Stomach (tissue), 9 donors: ENCODE results near the gene LCN10. TPM values are rescaled to one million over a fixed set of nuclear protein-coding genes. Genes with fewer than 3 reads are reported as not detected.
A peak's percentile ranks its signal among the peaks of the same experiment; 100 is the strongest.

Experiments used
- DNase-seq, 2 donors: peaks; one replicate each; pipeline versions ENCODE4 v3.0.0 to v3.0.0-alpha.2; 2013 to 2019
- H3K27ac ChIP-seq, 5 donors: fragments of 200-600 bp in 4 of 5; sonication (generic) in 4 of 5; one replicate each; pipeline ENCODE4 v1.5.1; 2013 to 2019; ENCODE audit warnings: mild to moderate bottlenecking in 1 of 5, moderate library complexity in 1 of 5
- H3K27me3 ChIP-seq, 3 donors: fragments of 200-600 bp; sonication (generic); one replicate each; pipeline ENCODE4 v1.5.1; 2017 to 2019; ENCODE audit warnings: mixed run types in 1 of 3
- H3K36me3 ChIP-seq, 4 donors: fragments of 200-600 bp; sonication (generic); 1 replicate in 3 of 4; 2 replicates in 1 of 4; pipeline ENCODE4 v1.5.1; 2016 to 2019
- H3K4me1 ChIP-seq, 4 donors: fragments of 200-600 bp; sonication (generic); one replicate each; pipeline ENCODE4 v1.5.1; 2016 to 2019
- H3K4me3 ChIP-seq, 4 donors: fragments of 200-600 bp; sonication (generic) in 3 of 4; one replicate each; pipeline ENCODE4 v1.5.1; 2016 to 2019; ENCODE audit warnings: mild to moderate bottlenecking in 1 of 4
- H3K9me3 ChIP-seq, 4 donors: fragments of 200-600 bp; sonication (generic); one replicate each; pipeline ENCODE4 v1.5.1; 2016 to 2019
- EP300 ChIP-seq: sonication (generic); formaldehyde crosslinking; IDR thresholded peaks from one replicate; pipeline ENCODE4 v1.6.1; 2017; ENCODE audit warnings: antibody characterized with exemption
- POLR2A ChIP-seq, 4 donors: fragments of 450-650 bp; IDR thresholded peaks; one replicate each; pipeline ENCODE4 v1.6.1; 2016; ENCODE audit warnings: antibody characterized with exemption in 4 of 4, control low read depth in 2 of 4, mild to moderate bottlenecking in 1 of 4, moderate library complexity in 1 of 4
- POLR2AphosphoS5 ChIP-seq, 3 donors: sonication (generic); formaldehyde crosslinking; IDR thresholded peaks; one replicate each; pipeline ENCODE4 v1.6.1; 2016; ENCODE audit warnings: antibody characterized with exemption in 3 of 3
- WGBS, 5 donors: extraction: QIAGEN DNeasy Blood & Tissue Kit in 3 of 5; methylation state at CpG; one replicate each; pipeline versions ENCODE4 v1.1.5 to v1.1.7; 2013 to 2018; 5-methylcytosine and 5-hydroxymethylcytosine counted together
- intact Hi-C: fragments of 100-400 bp; cut with DNase I; formaldehyde crosslinking; loops from one replicate; pipeline ENCODE4 v1.15.1; 2023; ENCODE audit warnings: low total_unique reads
- polyA plus RNA-seq, 3 donors: library from polyadenylated mRNA; stranded (reverse); fragments of 200-250 nt; gene quantifications; one replicate each; pipeline ENCODE4 v1.2.3, GENCODE V29; 2013
- small RNA-seq, 4 donors: library from RNA; depleted of rRNA; stranded (forward); fragments of <200 nt; gene quantifications; one replicate each; pipeline ENCODE3, GENCODE V24; 2016
- total RNA-seq, 5 donors: library from RNA; depleted of rRNA; stranded (reverse); fragments of >200 nt; gene quantifications; one replicate each; pipeline versions ENCODE4 v1.1.0 to v1.2.3, GENCODE V29; 2014 to 2016
- TF ChIP-seq, protein P1 (sequence below), 7 experiments: fragments of 450-650 bp in 4 of 7; fragments of 200-600 bp in 3 of 7; sonication (generic) in 3 of 7; IDR thresholded peaks; one replicate each; pipeline ENCODE4 v1.5.1; 2016 to 2019; ENCODE audit warnings: antibody characterized with exemption in 7 of 7, control low read depth in 2 of 7, mild to moderate bottlenecking in 1 of 7
- donor health status: healthy with polysubstance abuse.
- donor health status: Bipolar disorder and iron deficiency.
- donor health status: healthy.

Gene LCN10
- total and polyA plus RNA-seq, 8 donors = 0.58 to 25.5 (median 8.5) TPM

DNA sequence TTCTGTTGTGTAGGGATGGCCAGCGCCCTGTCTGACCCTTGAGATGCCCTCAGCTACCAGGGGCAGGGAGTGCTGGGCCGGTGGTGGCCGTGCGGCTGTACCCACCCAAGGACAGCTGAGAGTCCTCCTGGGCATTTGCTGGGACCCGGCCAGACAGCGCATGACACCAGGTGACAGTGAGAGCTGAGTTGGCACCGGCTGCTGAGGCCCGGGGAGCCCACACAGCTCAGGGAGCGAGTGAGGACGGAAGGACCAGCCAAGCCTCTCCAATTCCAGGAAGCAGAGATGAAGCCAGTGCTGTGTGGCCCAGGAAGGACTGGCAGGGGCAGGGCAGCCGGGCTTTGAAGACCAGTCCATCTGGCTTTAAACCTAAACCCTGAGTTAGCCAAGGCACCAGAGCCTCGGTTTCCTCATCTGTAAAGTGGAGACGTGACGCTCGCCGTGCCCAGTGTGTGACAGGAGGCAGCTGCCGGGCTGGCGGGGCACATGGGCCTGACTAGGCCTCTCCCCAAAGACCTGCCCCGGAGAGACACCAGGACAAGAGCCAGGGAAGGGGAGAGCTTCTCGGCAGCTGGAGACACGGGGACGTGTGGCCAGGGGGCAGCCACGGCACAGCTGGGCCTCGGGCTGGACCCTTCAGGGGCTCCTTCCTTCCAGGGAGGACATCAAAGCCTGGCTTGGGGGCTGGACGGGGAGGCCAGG, 52.5 kb downstream of the LCN10 start:
- no peaks in the 10 kb centered on the region for H3K27me3 ChIP-seq
- peak overlapping the region; percentile 49 to 95 (median 67) for H3K27ac ChIP-seq
- 65 to 77% (median 65%) methylated on average over 10 to 25 of the region's 25 CpGs for WGBS, 5 donors
- peaks cover 55 to 90% (median 86%) of the 10 kb centered on the region in 4 donors for H3K4me1 ChIP-seq
- TF ChIP-seq, protein P1, sequence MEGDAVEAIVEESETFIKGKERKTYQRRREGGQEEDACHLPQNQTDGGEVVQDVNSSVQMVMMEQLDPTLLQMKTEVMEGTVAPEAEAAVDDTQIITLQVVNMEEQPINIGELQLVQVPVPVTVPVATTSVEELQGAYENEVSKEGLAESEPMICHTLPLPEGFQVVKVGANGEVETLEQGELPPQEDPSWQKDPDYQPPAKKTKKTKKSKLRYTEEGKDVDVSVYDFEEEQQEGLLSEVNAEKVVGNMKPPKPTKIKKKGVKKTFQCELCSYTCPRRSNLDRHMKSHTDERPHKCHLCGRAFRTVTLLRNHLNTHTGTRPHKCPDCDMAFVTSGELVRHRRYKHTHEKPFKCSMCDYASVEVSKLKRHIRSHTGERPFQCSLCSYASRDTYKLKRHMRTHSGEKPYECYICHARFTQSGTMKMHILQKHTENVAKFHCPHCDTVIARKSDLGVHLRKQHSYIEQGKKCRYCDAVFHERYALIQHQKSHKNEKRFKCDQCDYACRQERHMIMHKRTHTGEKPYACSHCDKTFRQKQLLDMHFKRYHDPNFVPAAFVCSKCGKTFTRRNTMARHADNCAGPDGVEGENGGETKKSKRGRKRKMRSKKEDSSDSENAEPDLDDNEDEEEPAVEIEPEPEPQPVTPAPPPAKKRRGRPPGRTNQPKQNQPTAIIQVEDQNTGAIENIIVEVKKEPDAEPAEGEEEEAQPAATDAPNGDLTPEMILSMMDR (IDR thresholded peaks at IDR 0.05) = no peak
- TF ChIP-seq POLR2AphosphoS5 (IDR thresholded peaks at IDR 0.05) (no peak), POLR2A (IDR thresholded peaks at IDR 0.05) (no peak), EP300 (no peak)
- no peak for DNase-seq
- H3K36me3 ChIP-seq = no peaks in the 10 kb centered on the region
- H3K9me3 ChIP-seq = no peaks in the 10 kb centered on the region
- intact Hi-C loops = no loop called here
- no peak overlapping the region for H3K4me3 ChIP-seq

DNA sequence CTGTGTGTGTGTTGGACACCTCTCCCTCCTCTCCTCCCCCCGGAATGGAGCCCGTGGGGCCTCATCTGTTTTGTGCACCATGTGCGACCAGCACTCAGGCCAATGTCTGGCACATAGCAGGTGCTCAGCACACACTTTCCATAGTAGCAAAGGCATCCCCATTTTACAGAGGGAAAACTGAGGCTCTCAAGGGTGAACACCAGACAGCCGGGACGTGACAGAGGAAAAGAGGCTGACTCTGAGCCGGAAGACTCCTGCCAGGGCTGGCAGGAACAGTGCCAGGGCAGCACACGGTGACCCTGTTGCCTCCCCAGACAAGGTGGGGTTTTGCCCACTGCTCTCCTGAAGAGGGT, 53.7 kb downstream of the LCN10 start:
- peak overlapping the region in 4 of 5 donors; percentile 22 to 95 (median 91) for H3K27ac ChIP-seq
- WGBS, 5 donors = 63 to 87% (median 80%) methylated on average over 7 of the region's 7 CpGs

DNA sequence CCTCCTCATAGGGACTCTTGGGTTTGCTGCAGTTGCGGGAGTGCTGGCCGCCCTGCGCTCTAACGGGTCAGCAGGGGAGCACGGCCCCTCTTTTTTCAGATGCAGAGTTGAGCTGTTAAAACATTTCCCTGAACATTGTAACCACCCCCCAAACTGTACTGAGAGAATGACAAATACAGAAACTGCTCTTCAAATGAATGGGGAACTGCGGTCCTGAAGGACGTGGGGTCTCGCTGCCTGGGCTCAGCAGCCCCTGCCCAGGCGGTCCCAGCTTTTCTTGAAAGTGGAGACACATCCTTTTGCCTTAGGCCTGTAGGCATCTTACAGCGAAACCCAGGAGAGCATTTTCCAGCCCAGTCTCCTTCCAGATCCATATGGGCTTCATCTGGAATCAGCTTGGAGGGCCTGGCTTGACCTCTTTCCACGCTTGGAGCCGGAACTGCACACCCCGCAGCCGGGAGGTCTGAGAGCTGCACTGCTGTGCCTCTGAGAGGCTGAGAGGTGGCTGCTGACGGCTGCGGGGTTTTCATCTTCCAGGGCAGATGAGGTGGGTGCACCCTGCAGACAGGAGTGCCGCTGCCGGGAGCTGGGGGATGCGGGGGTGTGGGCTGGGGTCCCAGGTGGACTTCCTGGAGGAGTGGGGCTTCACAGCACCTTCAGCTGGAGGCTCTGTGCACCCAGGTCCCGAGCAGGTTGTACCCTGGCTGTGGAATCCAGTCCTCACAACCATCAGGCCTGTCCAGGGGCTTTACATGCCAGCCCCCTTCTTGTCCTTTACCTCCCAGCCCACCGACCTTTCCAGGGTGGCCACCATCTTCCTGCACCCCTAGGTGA, 54.2 kb downstream of the LCN10 start:
- Histone ChIP-seq H3K4me3 (peak overlapping the region in 1 of 4 donors; percentile 96), H3K27ac (peak overlapping the region; percentile 71 to 95 (median 91)), H3K27me3 (no peaks in the 10 kb centered on the region)

More for the DNA sequence above, 53.7 kb downstream of the LCN10 start:
- Histone ChIP-seq H3K4me3 (no peak overlapping the region), H3K9me3 (no peaks in the 10 kb centered on the region), H3K36me3 (peaks cover 0 to under 1% (median 0%) of the 10 kb centered on the region in 4 donors), H3K4me1 (peaks cover 47 to 89% (median 86%) of the 10 kb centered on the region in 4 donors), H3K27me3 (no peaks in the 10 kb centered on the region)
- intact Hi-C loops = no loop called here
- TF ChIP-seq, protein P1 (IDR thresholded peaks at IDR 0.05) = no peak
- TF ChIP-seq POLR2A (IDR thresholded peaks at IDR 0.05) (no peak), POLR2AphosphoS5 (IDR thresholded peaks at IDR 0.05) (no peak), EP300 (no peak)
- DNase-seq = no peak

More for the DNA sequence above, 54.2 kb downstream of the LCN10 start:
- WGBS, 5 donors = 57 to 69% (median 66%) methylated on average over 13 to 21 of the region's 21 CpGs
- Histone ChIP-seq H3K9me3 (no peaks in the 10 kb centered on the region), H3K4me1 (peaks cover 41 to 88% (median 84%) of the 10 kb centered on the region in 4 donors), H3K36me3 (peaks cover 0 to 5% (median 5%) of the 10 kb centered on the region in 4 donors)
- DNase-seq = no peak
- no peak for TF ChIP-seq POLR2A (IDR thresholded peaks at IDR 0.05)
- TF ChIP-seq, protein P1 (IDR thresholded peaks at IDR 0.05) = no peak
- no peak for TF ChIP-seq EP300
- TF ChIP-seq POLR2AphosphoS5 (IDR thresholded peaks at IDR 0.05) = no peak
- intact Hi-C loops = no loop called here

Small RNAs within 50 kb of the gene (small RNA-seq; reads per million reads assigned to genes)
- gene ATP6V1G1P3 (0 reads per million in 4 donors), gene MIR6722 (0 reads per million in 4 donors)

Other genes with a start within 250 kb of the LCN10 start
- 100 to 1,000 TPM in 1 of 5 donors, 10 to 100 TPM in 4; 18.4 to 338 (median 62.5) TPM for gene NOTCH1, start 196.9 kb downstream of the LCN10 start, total RNA-seq
- 1 to 10 TPM; 1.4 to 7.9 (median 2.3) TPM for gene NOTCH1, start 196.9 kb downstream of the LCN10 start, polyA plus RNA-seq
- 1,000 to 10,000 TPM in 1 of 5 donors, 10 to 100 TPM in 4; 20.9 to 1,085 (median 42.0) TPM for gene EGFL7, start 80.0 kb downstream of the LCN10 start, total RNA-seq
- 100 to 1,000 TPM in 1 of 3 donors, 10 to 100 TPM in 2; 44.8 to 113 (median 79.2) TPM for gene EGFL7, start 80.0 kb downstream of the LCN10 start, polyA plus RNA-seq
- 100 to 1,000 TPM in 2 of 5 donors, 10 to 100 TPM in 3; 49.6 to 135 (median 68.8) TPM for gene AGPAT2, start 55.5 kb downstream of the LCN10 start, total RNA-seq
- 10 to 100 TPM; 32.7 to 88.7 (median 75.1) TPM for gene AGPAT2, start 55.5 kb downstream of the LCN10 start, polyA plus RNA-seq
- gene DIPK1B, start 30.4 kb downstream of the LCN10 start, total RNA-seq = 10 to 100 TPM in 1 of 5 donors, 1 to 10 TPM in 2, under 1 TPM in 1, not detected in 1; 0.45 to 10.4 (median 5.8) TPM
- 1 to 10 TPM; 1.6 to 4.7 (median 4.0) TPM for gene DIPK1B, start 30.4 kb downstream of the LCN10 start, polyA plus RNA-seq
- 10 to 100 TPM in 2 of 5 donors, 1 to 10 TPM in 1, not detected in 2; 7.0 to 31.2 (median 12.5) TPM for gene LCN6, start 5.6 kb upstream of the LCN10 start, total RNA-seq
- 10 to 100 TPM; 18.8 to 23.2 (median 19.5) TPM for gene LCN6, start 5.6 kb upstream of the LCN10 start, polyA plus RNA-seq
- not detected for gene LCN8, start 15.3 kb upstream of the LCN10 start, total RNA-seq
- not detected for gene LCN8, start 15.3 kb upstream of the LCN10 start, polyA plus RNA-seq
- gene LCN15, start 21.6 kb upstream of the LCN10 start, total RNA-seq = not detected
- gene LCN15, start 21.6 kb upstream of the LCN10 start, polyA plus RNA-seq = not detected
- 100 to 1,000 TPM in 1 of 5 donors, 10 to 100 TPM in 4; 11.1 to 152 (median 64.5) TPM for gene TMEM141, start 48.4 kb upstream of the LCN10 start, total RNA-seq
- gene TMEM141, start 48.4 kb upstream of the LCN10 start, polyA plus RNA-seq = 100 to 1,000 TPM; 139 to 219 (median 195) TPM
- gene CCDC183, start 53.4 kb upstream of the LCN10 start, total RNA-seq = 10 to 100 TPM in 1 of 5 donors, 1 to 10 TPM in 4; 1.2 to 53.0 (median 6.2) TPM
- gene CCDC183, start 53.4 kb upstream of the LCN10 start, polyA plus RNA-seq = 1 to 10 TPM; 1.9 to 5.8 (median 3.5) TPM
- gene RABL6, start 65.0 kb upstream of the LCN10 start, total RNA-seq = 100 to 1,000 TPM in 1 of 5 donors, 10 to 100 TPM in 4; 47.4 to 615 (median 65.1) TPM
- gene RABL6, start 65.0 kb upstream of the LCN10 start, polyA plus RNA-seq = 10 to 100 TPM; 54.2 to 82.1 (median 56.0) TPM
- gene AJM1, start 99.5 kb upstream of the LCN10 start, total RNA-seq = 10 to 100 TPM in 2 of 5 donors, 1 to 10 TPM in 3; 1.4 to 37.4 (median 9.3) TPM
- 1 to 10 TPM in 2 of 3 donors, under 1 TPM in 1; 0.46 to 3.3 (median 1.5) TPM for gene AJM1, start 99.5 kb upstream of the LCN10 start, polyA plus RNA-seq
- gene PHPT1, start 106.5 kb upstream of the LCN10 start, total RNA-seq = 10 to 100 TPM; 31.5 to 45.5 (median 38.8) TPM
- gene PHPT1, start 106.5 kb upstream of the LCN10 start, polyA plus RNA-seq = 100 to 1,000 TPM; 151 to 168 (median 156) TPM
- gene MAMDC4, start 109.4 kb upstream of the LCN10 start, total RNA-seq = 100 to 1,000 TPM in 1 of 5 donors, 1 to 10 TPM in 4; 1.8 to 317 (median 5.8) TPM
- gene MAMDC4, start 109.4 kb upstream of the LCN10 start, polyA plus RNA-seq = 10 to 100 TPM in 1 of 3 donors, 1 to 10 TPM in 2; 1.1 to 11.2 (median 3.1) TPM
- gene EDF1, start 123.4 kb upstream of the LCN10 start, total RNA-seq = 100 to 1,000 TPM; 132 to 229 (median 208) TPM
- 100 to 1,000 TPM; 572 to 798 (median 789) TPM for gene EDF1, start 123.4 kb upstream of the LCN10 start, polyA plus RNA-seq
- 100 to 1,000 TPM in 1 of 5 donors, 10 to 100 TPM in 2, 1 to 10 TPM in 2; 5.5 to 248 (median 12.8) TPM for gene TRAF2, start 143.6 kb upstream of the LCN10 start, total RNA-seq
- 10 to 100 TPM; 10.0 to 12.1 (median 11.3) TPM for gene TRAF2, start 143.6 kb upstream of the LCN10 start, polyA plus RNA-seq
- 100 to 1,000 TPM in 4 of 5 donors, 10 to 100 TPM in 1; 47.7 to 435 (median 174) TPM for gene FBXW5, start 201.8 kb upstream of the LCN10 start, total RNA-seq
- 100 to 1,000 TPM in 2 of 3 donors, 10 to 100 TPM in 1; 91.0 to 109 (median 102) TPM for gene FBXW5, start 201.8 kb upstream of the LCN10 start, polyA plus RNA-seq
- not detected for gene C8G, start 202.3 kb upstream of the LCN10 start, total RNA-seq
- gene C8G, start 202.3 kb upstream of the LCN10 start, polyA plus RNA-seq = 1 to 10 TPM in 2 of 3 donors, not detected in 1; 2.3 to 5.5 TPM
- 1 to 10 TPM in 1 of 5 donors, under 1 TPM in 1, not detected in 3; 0.73 to 2.2 TPM for gene LCN12, start 209.3 kb upstream of the LCN10 start, total RNA-seq
- 1 to 10 TPM; 2.3 to 6.3 (median 3.1) TPM for gene LCN12, start 209.3 kb upstream of the LCN10 start, polyA plus RNA-seq
- 10 to 100 TPM in 4 of 5 donors, 1 to 10 TPM in 1; 2.3 to 34.9 (median 30.4) TPM for gene PTGDS, start 234.6 kb upstream of the LCN10 start, total RNA-seq
- gene PTGDS, start 234.6 kb upstream of the LCN10 start, polyA plus RNA-seq = 10 to 100 TPM; 18.6 to 64.4 (median 37.3) TPM
- gene LCNL1, start 240.1 kb upstream of the LCN10 start, total RNA-seq = not detected
- gene LCNL1, start 240.1 kb upstream of the LCN10 start, polyA plus RNA-seq = under 1 TPM in 2 of 3 donors, not detected in 1; 0.19 to 0.25 TPM
- 10 to 100 TPM; 11.9 to 93.6 (median 45.2) TPM for gene PAXX, start 249.5 kb upstream of the LCN10 start, total RNA-seq
- 100 to 1,000 TPM; 158 to 206 (median 178) TPM for gene PAXX, start 249.5 kb upstream of the LCN10 start, polyA plus RNA-seq